ENCODE data around the gene DPH3. TPM values are rescaled to one million over a fixed set of nuclear protein-coding genes. Genes with fewer than 3 reads are reported as not detected.

Gene DPH3
- total and polyA plus RNA-seq, 2 experiments from 2014 or later, result 15.3 to 84.3 TPM

DNA sequence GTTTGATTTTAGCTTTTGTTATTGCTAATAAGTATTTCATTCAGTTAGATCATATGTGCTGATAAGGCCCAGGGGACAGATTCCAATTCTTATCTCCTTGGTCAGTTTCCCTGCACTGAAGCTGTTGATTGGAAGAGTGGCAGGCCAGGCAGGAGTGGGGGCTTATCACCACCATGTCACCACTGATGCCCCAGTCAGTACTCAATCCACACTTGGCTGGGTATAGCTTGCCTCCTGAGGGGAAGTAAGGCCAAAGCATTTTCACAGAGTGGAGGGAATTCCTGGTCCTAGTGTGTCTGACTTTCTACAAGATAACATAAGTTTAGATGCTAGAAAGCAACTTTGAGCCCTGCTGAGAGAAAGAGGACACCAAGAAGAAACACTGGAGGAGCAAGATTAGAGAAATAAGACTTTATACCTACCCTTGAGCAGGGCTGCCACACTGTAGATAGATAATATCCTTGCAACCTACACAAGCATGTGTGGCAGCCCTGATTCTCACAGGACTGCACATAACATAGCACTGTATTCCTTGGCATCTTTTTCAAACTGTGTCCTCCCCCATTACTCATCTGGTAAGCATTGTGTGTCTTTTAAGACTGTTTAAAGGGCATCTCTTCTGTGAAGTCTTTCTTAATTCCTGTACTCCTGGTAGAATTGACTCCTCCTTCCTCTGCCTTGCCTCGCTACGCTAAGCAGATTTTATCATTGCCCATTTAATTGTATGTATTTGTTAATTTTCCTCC is 24.6 kb upstream of the DPH3 start:
- Histone ChIP-seq H3K79me2 (replicated peaks; ENCODE audit: insufficient read depth) (peaks cover 23% of the 10 kb centered on the region), H3F3A (replicated peaks; ENCODE audit: low read depth) (no peaks in the 10 kb centered on the region), H4K20me1 (replicated peaks; ENCODE audit: insufficient read depth) (no peaks in the 10 kb centered on the region), H3K27ac (ENCODE audit: low read depth) (no peak overlapping the region), H3K36me3 (ENCODE audit: insufficient read depth) (0 out of 2 replicates have a peak, but pooled peaks cover 5% of the 10 kb centered on the region), H3K27me3 (ENCODE audit: insufficient read depth) (no peaks in the 10 kb centered on the region), H3K4me2 (no peak overlapping the region), H3K4me1 (ENCODE audit: insufficient read depth) (no peaks in the 10 kb centered on the region), H3K4me3 (no peak overlapping the region), H3K9me2 (ENCODE audit: insufficient read depth) (no peaks in the 10 kb centered on the region), H2AFZ (no peak overlapping the region)
- no peaks in the 10 kb centered on the region for H3K27me3 Mint-ChIP-seq (ENCODE audit: insufficient read depth, low read depth, poor library complexity)
- DNase-seq (ENCODE audit: low spot score) (no peak), ATAC-seq (no peak)
- no peaks in the 10 kb centered on the region; the same call in 1 of the 3 replicates for H3K9me3 Mint-ChIP-seq
- peak overlapping the region; percentile 51; the same call in 1 of the 2 replicates for H3K27ac Mint-ChIP-seq
- H3K36me3 Mint-ChIP-seq (ENCODE audit: low read depth), result peaks cover 37% of the 10 kb centered on the region
- H3K4me3 Mint-ChIP-seq, result no peak overlapping the region
- no peaks in the 10 kb centered on the region for H3K4me1 Mint-ChIP-seq
- TF ChIP-seq, protein P1, sequence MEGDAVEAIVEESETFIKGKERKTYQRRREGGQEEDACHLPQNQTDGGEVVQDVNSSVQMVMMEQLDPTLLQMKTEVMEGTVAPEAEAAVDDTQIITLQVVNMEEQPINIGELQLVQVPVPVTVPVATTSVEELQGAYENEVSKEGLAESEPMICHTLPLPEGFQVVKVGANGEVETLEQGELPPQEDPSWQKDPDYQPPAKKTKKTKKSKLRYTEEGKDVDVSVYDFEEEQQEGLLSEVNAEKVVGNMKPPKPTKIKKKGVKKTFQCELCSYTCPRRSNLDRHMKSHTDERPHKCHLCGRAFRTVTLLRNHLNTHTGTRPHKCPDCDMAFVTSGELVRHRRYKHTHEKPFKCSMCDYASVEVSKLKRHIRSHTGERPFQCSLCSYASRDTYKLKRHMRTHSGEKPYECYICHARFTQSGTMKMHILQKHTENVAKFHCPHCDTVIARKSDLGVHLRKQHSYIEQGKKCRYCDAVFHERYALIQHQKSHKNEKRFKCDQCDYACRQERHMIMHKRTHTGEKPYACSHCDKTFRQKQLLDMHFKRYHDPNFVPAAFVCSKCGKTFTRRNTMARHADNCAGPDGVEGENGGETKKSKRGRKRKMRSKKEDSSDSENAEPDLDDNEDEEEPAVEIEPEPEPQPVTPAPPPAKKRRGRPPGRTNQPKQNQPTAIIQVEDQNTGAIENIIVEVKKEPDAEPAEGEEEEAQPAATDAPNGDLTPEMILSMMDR (conservative IDR thresholded peaks at IDR 0.05; ENCODE audit: low read depth in 2 of 2), result no peak
- TF ChIP-seq NANOG (IDR thresholded peaks at IDR 0.05; ENCODE audit: borderline replicate concordance), result no peak
- TF ChIP-seq EZH2phosphoT487 (IDR thresholded peaks at IDR 0.05; ENCODE audit: unreplicated experiment), result no peak
- TF ChIP-seq ZNF114 (CRISPR knock-in tag; IDR thresholded peaks at IDR 0.05), result no peak
- no peak for TF ChIP-seq POLR2AphosphoS5 (IDR thresholded peaks at IDR 0.05; ENCODE audit: low read depth)
- TF ChIP-seq, protein P2, sequence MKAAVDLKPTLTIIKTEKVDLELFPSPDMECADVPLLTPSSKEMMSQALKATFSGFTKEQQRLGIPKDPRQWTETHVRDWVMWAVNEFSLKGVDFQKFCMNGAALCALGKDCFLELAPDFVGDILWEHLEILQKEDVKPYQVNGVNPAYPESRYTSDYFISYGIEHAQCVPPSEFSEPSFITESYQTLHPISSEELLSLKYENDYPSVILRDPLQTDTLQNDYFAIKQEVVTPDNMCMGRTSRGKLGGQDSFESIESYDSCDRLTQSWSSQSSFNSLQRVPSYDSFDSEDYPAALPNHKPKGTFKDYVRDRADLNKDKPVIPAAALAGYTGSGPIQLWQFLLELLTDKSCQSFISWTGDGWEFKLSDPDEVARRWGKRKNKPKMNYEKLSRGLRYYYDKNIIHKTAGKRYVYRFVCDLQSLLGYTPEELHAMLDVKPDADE (IDR thresholded peaks at IDR 0.05), result no peak

DNA sequence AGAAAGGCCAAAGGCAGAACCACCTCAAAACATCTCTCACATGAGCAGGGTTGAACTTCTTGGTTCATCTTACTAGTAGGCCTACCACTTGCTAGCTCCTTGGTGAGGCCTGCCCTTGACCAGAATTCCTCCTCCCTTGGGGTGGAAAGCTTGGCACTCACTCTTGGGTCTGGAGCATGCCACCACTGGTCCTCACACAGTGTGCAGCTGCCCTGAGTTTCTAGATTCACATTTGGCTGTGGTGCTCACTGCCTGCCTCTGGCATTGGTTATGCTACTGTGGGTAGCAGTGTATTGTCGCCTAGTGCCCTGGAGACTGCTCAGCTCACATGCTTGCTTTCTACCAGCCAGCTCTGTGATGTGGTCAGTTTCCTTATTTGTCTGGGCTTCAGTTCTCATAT is 23.9 kb upstream of the DPH3 start:
- H3K9me2 ChIP-seq (ENCODE audit: insufficient read depth), result no peaks in the 10 kb centered on the region
- 0 out of 2 replicates have a peak, but pooled peaks cover 5% of the 10 kb centered on the region for H3K36me3 ChIP-seq (ENCODE audit: insufficient read depth)
- H3K9me3 Mint-ChIP-seq, result no peaks in the 10 kb centered on the region; the same call in 2 of the 3 replicates
- H3K4me3 ChIP-seq, result no peak overlapping the region
- H3K27ac Mint-ChIP-seq, result peak overlapping the region; percentile 51; the same call in 1 of the 2 replicates
- DNase-seq (ENCODE audit: low spot score) (no peak), ATAC-seq (no peak)
- H2AFZ ChIP-seq, result no peak overlapping the region
- no peaks in the 10 kb centered on the region for H4K20me1 ChIP-seq (replicated peaks; ENCODE audit: insufficient read depth)
- peaks cover 30% of the 10 kb centered on the region for H3K36me3 Mint-ChIP-seq (ENCODE audit: low read depth)
- peaks cover 19% of the 10 kb centered on the region for H3K79me2 ChIP-seq (replicated peaks; ENCODE audit: insufficient read depth)
- no peaks in the 10 kb centered on the region for H3F3A ChIP-seq (replicated peaks; ENCODE audit: low read depth)
- H3K27me3 Mint-ChIP-seq (ENCODE audit: insufficient read depth, low read depth, poor library complexity), result no peaks in the 10 kb centered on the region
- TF ChIP-seq POLR2AphosphoS5 (IDR thresholded peaks at IDR 0.05; ENCODE audit: low read depth) (no peak), NANOG (IDR thresholded peaks at IDR 0.05; ENCODE audit: borderline replicate concordance) (no peak), ZNF114 (CRISPR knock-in tag; IDR thresholded peaks at IDR 0.05) (no peak), ZNF331 (CRISPR knock-in tag; IDR thresholded peaks at IDR 0.05; ENCODE audit: low read depth) (no peak), ZNF462 (CRISPR knock-in tag; IDR thresholded peaks at IDR 0.05) (no peak), EZH2 (IDR thresholded peaks at IDR 0.05; ENCODE audit: low read depth, unreplicated experiment) (no peak)
- H3K4me1 Mint-ChIP-seq, result no peaks in the 10 kb centered on the region
- no peak overlapping the region for H3K4me3 Mint-ChIP-seq
- no peak overlapping the region for H3K4me2 ChIP-seq
- H3K27me3 ChIP-seq (ENCODE audit: insufficient read depth), result no peaks in the 10 kb centered on the region
- H3K4me1 ChIP-seq (ENCODE audit: insufficient read depth), result no peaks in the 10 kb centered on the region
- H3K27ac ChIP-seq (ENCODE audit: low read depth), result no peak overlapping the region
